AG09309 (cell line): Measurements from ENCODE around the gene ODAPH.
A peak's percentile ranks its signal among the peaks of the same experiment; 100 is the strongest.
"Not testable (repeated sequence)": the region's sequence is repeated elsewhere in the genome, so short reads cannot be mapped to it uniquely, and the experiment has no call there.

Source experiments
- DNase-seq: peaks from one replicate; pipeline ENCODE4 v3.0.0-alpha.2; 2010; ENCODE audit warnings: low read depth
- H3K4me3 ChIP-seq: 2 replicates; pipeline ENCODE4 v1.5.1; 2011; ENCODE audit warnings: mild to moderate bottlenecking, low read depth, low read length, moderate library complexity; ENCODE audit not compliant: control insufficient read depth
- CTCF ChIP-seq: IDR thresholded peaks from 2 replicates; pipeline ENCODE4 v1.5.1; 2011; ENCODE audit warnings: mild to moderate bottlenecking, low read depth, low read length, inconsistent platforms; ENCODE audit not compliant: insufficient read depth, control insufficient read depth; ENCODE audit errors: missing control alignments

ODAPH gene

GRCh38 chr4:75514949-75515612 is 40.8 kb upstream of the ODAPH start:
- peak overlapping the region; percentile 71 for H3K4me3 ChIP-seq
- DNase-seq = no peak
- no peak for TF ChIP-seq CTCF

DNA sequence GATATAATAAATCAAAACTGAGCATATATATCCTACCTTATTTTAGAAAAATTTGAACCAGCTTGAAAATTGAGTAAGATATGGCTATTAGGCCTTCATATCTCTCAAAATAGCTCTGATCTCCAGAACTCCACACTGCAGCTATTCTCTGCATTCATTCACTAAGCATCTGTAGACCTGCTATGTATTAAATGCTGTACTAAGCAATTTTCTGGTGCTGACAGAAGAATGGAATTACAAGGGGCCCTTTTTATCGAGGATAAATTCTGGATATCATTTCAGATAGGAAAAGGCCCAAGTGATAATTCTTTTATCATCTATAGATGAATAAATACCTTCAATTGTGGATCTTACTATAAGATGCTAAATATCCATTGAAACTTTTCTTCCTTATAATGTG is 39.7 kb upstream of the ODAPH start:
- no peak overlapping the region for H3K4me3 ChIP-seq
- no peak for DNase-seq
- TF ChIP-seq CTCF = no peak

DNA sequence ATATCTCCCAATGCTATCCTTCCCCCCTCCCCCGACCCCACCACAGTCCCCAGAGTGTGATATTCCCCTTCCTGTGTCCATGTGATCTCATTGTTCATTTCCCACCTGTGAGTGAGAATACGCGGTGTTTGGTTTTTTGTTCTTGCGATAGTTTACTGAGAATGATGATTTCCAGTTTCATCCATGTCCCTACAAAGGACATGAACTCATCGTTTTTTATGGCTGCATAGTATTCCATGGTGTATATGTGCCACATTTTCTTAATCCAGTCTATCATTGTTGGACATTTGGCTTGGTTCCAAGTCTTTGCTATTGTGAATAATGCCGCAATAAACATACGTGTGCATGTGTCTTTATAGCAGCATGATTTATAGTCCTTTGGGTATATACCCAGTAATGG is 36.4 kb upstream of the ODAPH start:
- H3K4me3 ChIP-seq, DNase-seq: not testable (repeated sequence)

DNA sequence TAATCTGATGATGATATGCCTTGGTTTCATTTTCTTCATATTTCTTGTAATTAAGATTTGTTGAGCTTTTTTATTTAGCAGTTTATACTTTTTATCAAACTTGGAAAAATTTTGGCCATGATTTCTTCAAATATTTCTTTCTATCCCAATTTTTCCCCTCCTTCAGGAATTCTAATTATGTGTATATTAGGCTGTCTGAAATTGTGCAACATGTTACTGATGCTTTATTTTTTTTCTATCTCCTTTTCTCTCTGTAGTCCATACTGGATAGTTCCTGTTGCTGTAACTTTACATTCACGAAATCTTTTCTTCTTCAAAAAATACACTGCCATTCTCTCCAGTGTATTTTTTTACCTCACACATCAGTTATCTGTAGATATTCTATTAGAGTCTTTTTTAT is 30.8 kb upstream of the ODAPH start:
- H3K4me3 ChIP-seq = no peak overlapping the region
- no peak for TF ChIP-seq CTCF
- no peak for DNase-seq

DNA sequence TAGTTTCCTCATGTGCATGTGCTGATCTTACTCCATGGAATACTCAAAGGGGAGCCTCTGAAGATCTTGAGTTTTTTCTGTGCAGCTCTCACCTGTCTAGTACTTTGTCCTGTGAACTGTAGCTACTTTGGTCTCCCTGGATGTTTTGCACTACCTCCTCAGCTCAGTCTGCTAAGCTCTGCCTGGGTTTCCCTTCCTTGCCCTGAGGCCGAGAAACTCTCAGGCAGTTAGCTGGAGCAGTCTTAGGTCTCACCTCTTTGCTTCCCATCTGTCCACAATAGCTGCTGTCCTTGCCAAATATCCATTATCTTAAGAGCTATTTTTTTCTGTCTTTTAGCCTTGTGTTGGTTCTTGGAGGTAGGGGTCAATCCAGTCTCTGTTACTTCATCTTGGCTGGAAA is 30.0 kb upstream of the ODAPH start:
- DNase-seq = no peak
- TF ChIP-seq CTCF = no peak
- no peak overlapping the region for H3K4me3 ChIP-seq

- no peak for TF ChIP-seq CTCF
- no peak for DNase-seq
Measured at GRCh38 chr4:75527482-75527881, 28.4 kb upstream of the ODAPH start.

GRCh38 chr4:75530556-75531322 is 25.1 kb upstream of the ODAPH start:
- DNase-seq = no peak
- H3K4me3 ChIP-seq = no peak overlapping the region
- TF ChIP-seq CTCF = no peak

More at GRCh38 chr4:75527482-75527881, 28.4 kb upstream of the ODAPH start:
- no peak overlapping the region for H3K4me3 ChIP-seq

- not testable (repeated sequence) for DNase-seq
Measured at GRCh38 chr4:75531536-75532143, 24.2 kb upstream of the ODAPH start.

DNA sequence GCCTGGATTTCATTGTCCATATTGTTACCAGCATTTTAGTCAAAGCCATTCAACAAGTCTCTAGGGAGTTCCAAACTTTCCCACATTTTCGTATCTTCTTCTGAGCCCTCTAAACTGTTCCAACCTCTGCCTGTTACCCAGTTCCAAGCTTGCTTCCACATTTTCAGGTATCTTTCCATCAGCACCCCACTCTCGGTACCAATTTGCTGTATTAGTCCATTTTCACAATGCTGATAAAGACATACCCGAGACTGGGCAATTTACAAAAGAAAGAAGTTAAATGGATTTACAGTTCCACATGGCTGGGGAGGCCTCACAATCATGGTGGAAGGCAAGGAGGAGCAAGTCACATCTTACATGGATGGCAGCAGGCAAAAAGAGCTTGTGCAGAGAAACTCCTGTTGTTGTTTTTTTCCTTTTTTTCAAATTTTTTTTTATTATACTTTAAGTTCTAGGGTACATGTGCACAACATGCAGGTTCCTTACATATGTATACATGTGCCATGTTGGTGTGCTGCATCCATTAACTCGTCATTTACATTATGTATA is 22.5 kb upstream of the ODAPH start:
- DNase-seq, H3K4me3 ChIP-seq: not testable (repeated sequence)

More at GRCh38 chr4:75531536-75532143, 24.2 kb upstream of the ODAPH start:
- H3K4me3 ChIP-seq = not testable (repeated sequence)

GRCh38 chr4:75533926-75534325 is 21.9 kb upstream of the ODAPH start:
- DNase-seq, H3K4me3 ChIP-seq: not testable (repeated sequence)
